A549 (cell line): Measurements from ENCODE around the gene DEXI. TPM values are rescaled to one million over a fixed set of nuclear protein-coding genes. Genes with fewer than 3 reads are reported as not detected.

Experiments used
- ATAC-seq, 2 experiments: fragments of 200-7000 bp in 1 of 2; fragments of >200 bp in 1 of 2; cut with Nextera tagmentation in 1 of 2; cut with Tn5 transposase in 1 of 2; 3 replicates each; pipeline versions ENCODE4 v1.8.0 to v1.9.1; 2018 to 2020; ENCODE audit warnings: mild to moderate bottlenecking in 1 of 2, moderate library complexity in 1 of 2
- CTCF ChIA-PET: fragments of 300-600 bp; sonication (Branson Sonifier 250); formaldehyde crosslinking; extraction: SDS; loops from one replicate; lab custom pipeline; 2021; ENCODE audit warnings: antibody characterized with exemption, inconsistent platforms; lab: Yijun Ruan, JAX
- POLR2A ChIA-PET: fragments of 350-600 bp; formaldehyde crosslinking; extraction: SDS; loops from one replicate; lab custom pipeline; 2021; ENCODE audit warnings: antibody characterized with exemption, inconsistent platforms; lab: Yijun Ruan, JAX
- DNase-seq, 2 experiments: peaks; one replicate each; pipeline versions ENCODE4 v3.0.0 to v3.0.0-alpha.2; 2011 to 2016; ENCODE audit warnings: low read depth in 1 of 2, low spot score in 1 of 2
- FAIRE-seq: peaks from 2 replicates; lab custom pipeline; 2011; peaks lifted over from hg19 to GRCh38; lab: Jason Lieb, UNC
- H3K27ac ChIP-seq, 2 experiments: fragments of >200 bp; sonication (Bioruptor Twin); formaldehyde crosslinking; 3 replicates each; pipeline ENCODE4 v1.5.1; 2016 to 2017
- H3K4me1 ChIP-seq: fragments of >200 bp; sonication (Bioruptor Twin); formaldehyde crosslinking; 3 replicates; pipeline ENCODE4 v1.6.1; 2016
- H3K4me2 ChIP-seq: fragments of >200 bp; sonication (Bioruptor Twin); formaldehyde crosslinking; 3 replicates; pipeline ENCODE4 v1.6.1; 2016
- H3K4me3 ChIP-seq: fragments of >200 bp; sonication (Bioruptor Twin); formaldehyde crosslinking; 3 replicates; pipeline ENCODE4 v1.5.1; 2016
- H3K9me3 ChIP-seq: fragments of >200 bp; sonication (Bioruptor Twin); formaldehyde crosslinking; 3 replicates; pipeline ENCODE4 v1.6.1; 2016
- BCL3 ChIP-seq: fragments of >200 bp; sonication (Bioruptor Twin); formaldehyde crosslinking; IDR thresholded peaks from 3 replicates; pipeline ENCODE4 v1.6.1; 2016
- CBX2 ChIP-seq: fragments of 200-600 bp; sonication (generic); IDR thresholded peaks from 2 replicates; pipeline ENCODE4 v1.6.1; 2016; ENCODE audit warnings: low read depth, mild to moderate bottlenecking, borderline replicate concordance
- CHD2 ChIP-seq: fragments of 150-350 bp; IDR thresholded peaks from 2 replicates; pipeline ENCODE4 v1.6.1; 2014; ENCODE audit warnings: low read length; ENCODE audit not compliant: partially characterized antibody
- ESRRA ChIP-seq: fragments of 150-350 bp; IDR thresholded peaks from 2 replicates; pipeline ENCODE4 v1.6.1; 2014; ENCODE audit warnings: mild to moderate bottlenecking, low read length, borderline replicate concordance
- FOSB ChIP-seq: fragments of 250-450 bp; sonication (Bioruptor Pico); IDR thresholded peaks from 2 replicates; pipeline ENCODE4 v1.5.0; 2020; ENCODE audit warnings: mild to moderate bottlenecking, moderate library complexity
- GATA3 ChIP-seq: IDR thresholded peaks from 2 replicates; pipeline ENCODE4 v1.6.1; 2012; ENCODE audit warnings: borderline replicate concordance
- JUN ChIP-seq, 2 experiments: fragments of >200 bp; sonication (Bioruptor Twin); formaldehyde crosslinking; IDR thresholded peaks; 2 replicates in 1 of 2; 3 replicates in 1 of 2; pipeline ENCODE4 v1.6.1; 2016 to 2017
- MAZ ChIP-seq: fragments of 150-350 bp; IDR thresholded peaks from 2 replicates; pipeline ENCODE4 v1.6.1; 2014; ENCODE audit warnings: antibody characterized with exemption, low read depth, low read length, borderline replicate concordance
- MYC ChIP-seq: IDR thresholded peaks from 2 replicates; pipeline ENCODE4 v1.6.1; 2012; ENCODE audit warnings: mild to moderate bottlenecking, inconsistent platforms, low read length, improper control_type of control experiment, borderline replicate concordance
- NFE2L2 ChIP-seq: fragments of 150-350 bp; conservative IDR thresholded peaks from 2 replicates; pipeline ENCODE4 v1.6.1; 2014; ENCODE audit warnings: low read length
- PHF8 ChIP-seq: fragments of 200-600 bp; sonication (generic); IDR thresholded peaks from 2 replicates; pipeline ENCODE4 v1.6.1; 2016; ENCODE audit warnings: low read depth, mild to moderate bottlenecking, antibody characterized with exemption, moderate library complexity, borderline replicate concordance
- POLR2A ChIP-seq: IDR thresholded peaks from 2 replicates; pipeline ENCODE4 v1.6.1; 2012; ENCODE audit warnings: mild to moderate bottlenecking, low read length
- POLR2AphosphoS2 ChIP-seq: conservative IDR thresholded peaks from 2 replicates; pipeline ENCODE4 v1.6.1; 2012; ENCODE audit warnings: low read length, improper control_type of control experiment, inconsistent platforms
- REST ChIP-seq: fragments of 200-600 bp; sonication (generic); IDR thresholded peaks from 2 replicates; pipeline ENCODE4 v1.6.1; 2016; ENCODE audit warnings: antibody characterized with exemption, mild to moderate bottlenecking, moderate library complexity
- SREBF2 ChIP-seq: fragments of 450-650 bp; IDR thresholded peaks from 2 replicates; pipeline ENCODE4 v1.6.1; 2014; ENCODE audit warnings: mild to moderate bottlenecking, moderate library complexity
- ZNF302 ChIP-seq: fragments of 250-450 bp; sonication (Bioruptor Pico); IDR thresholded peaks from 2 replicates; pipeline ENCODE4 v1.9.0; 2021; ENCODE audit warnings: inconsistent platforms, mild to moderate bottlenecking, moderate library complexity
- WGBS: methylation state at CpG from one replicate; pipeline ENCODE4 v1.1.6; 2017; ENCODE audit errors: missing lambda C conversion rate; 5-methylcytosine and 5-hydroxymethylcytosine counted together
- polyA minus RNA-seq: library from RNA; depleted of rRNA, polyadenylated mRNA; stranded (reverse); fragments of >200 nt; gene quantifications from 2 replicates; pipeline ENCODE4 v1.2.3, GENCODE V29; 2011; rRNA and poly(A)+ RNA removed
- polyA plus RNA-seq, 4 experiments: library from polyadenylated mRNA; depleted of rRNA in 3 of 4; stranded (reverse); fragments of >200 nt; fragmentation: RNase III in 1 of 4; extraction: RNeasy Plus Mini Kit Qiagen cat#74134 plus additional on column Dnase treatment in 1 of 4; gene quantifications; 2 replicates in 3 of 4; 3 replicates in 1 of 4; pipeline ENCODE4 v1.2.3, GENCODE V29; 2011 to 2017
- TF ChIP-seq, protein P1 (sequence below): IDR thresholded peaks from 2 replicates; pipeline ENCODE4 v1.6.1; 2012

Gene DEXI
- 22.0 and 27.1 TPM in 2 replicates for polyA plus RNA-seq (2011; rRNA removed)
- polyA plus RNA-seq (2012; cell fraction: cytosol; rRNA removed): 45.9 and 57.8 TPM in 2 replicates
- 45.3 and 46.2 TPM in 2 replicates for polyA plus RNA-seq (2012; cell fraction: nucleus; rRNA removed)
- 31.9 to 34.0 TPM (median 33.0 TPM) in 3 replicates for polyA plus RNA-seq (2017; fragmentation: RNase III; extraction: RNeasy Plus Mini Kit Qiagen cat#74134 plus additional on column Dnase treatment)
- 16.8 and 26.1 TPM in 2 replicates for polyA minus RNA-seq

GRCh38 chr16:10942352-10943063, at the start of gene DEXI:
TSS of gene DEXI (minus strand) at chr16:10942468. CDS start at chr16:10942005, 463 bp downstream.
- FAIRE-seq: no peak
- Histone ChIP-seq H3K4me2 (peak within 1 kb of the TSS; percentile 90), H3K27ac (peak within 1 kb of the TSS; percentile 66 to 91), H3K4me1 (peaks cover 32% of the 10 kb centered on the region), H3K4me3 (peak within 1 kb of the TSS; percentile 87), H3K9me3 (no peaks in the 10 kb centered on the region)
- CTCF ChIA-PET: interaction anchor here (0.6 to 2.7 kb wide), 4 partner anchors 11 to 80 kb away, joined by 3 to 10 read pairs (median 3); no protein-coding TSS in a partner anchor
- TF ChIP-seq CBX2 (no peak), JUN (IDR thresholded peaks at IDR 0.05) (peak in 1 of 2 experiments; percentile 64; a peak in 2 of 5 replicates), CHD2 (no peak), BCL3 (peak; percentile 50; the same call in 1 of the 3 replicates), REST (no peak), POLR2A (peak; percentile 68), PHF8 (0 out of 2 replicates have a peak, but pooled peaks have one; percentile 4)
- TF ChIP-seq, protein P1, sequence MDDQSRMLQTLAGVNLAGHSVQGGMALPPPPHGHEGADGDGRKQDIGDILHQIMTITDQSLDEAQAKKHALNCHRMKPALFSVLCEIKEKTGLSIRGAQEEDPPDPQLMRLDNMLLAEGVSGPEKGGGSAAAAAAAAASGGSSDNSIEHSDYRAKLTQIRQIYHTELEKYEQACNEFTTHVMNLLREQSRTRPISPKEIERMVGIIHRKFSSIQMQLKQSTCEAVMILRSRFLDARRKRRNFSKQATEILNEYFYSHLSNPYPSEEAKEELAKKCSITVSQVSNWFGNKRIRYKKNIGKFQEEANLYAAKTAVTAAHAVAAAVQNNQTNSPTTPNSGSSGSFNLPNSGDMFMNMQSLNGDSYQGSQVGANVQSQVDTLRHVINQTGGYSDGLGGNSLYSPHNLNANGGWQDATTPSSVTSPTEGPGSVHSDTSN: no peak
- DNase-seq: peak; percentile 87 to 98
- ATAC-seq: peak; percentile 77 to 88
- POLR2A ChIA-PET: interaction anchor here (1.0 to 1.8 kb wide), 4 partner anchors 10 to 314 kb away, joined by 3 to 9 read pairs (median 4); partner anchors contain the start of genes NUBP1 and SOCS1
- WGBS: 6% methylated on average over 24 of the region's 55 CpGs

- Histone ChIP-seq H3K4me2 (no peak overlapping the region), H3K27ac (no peak overlapping the region), H3K4me3 (no peak overlapping the region), H3K4me1 (peaks cover 21% of the 10 kb centered on the region), H3K9me3 (no peaks in the 10 kb centered on the region)
- ChIA-PET CTCF (interaction anchor here (1.2 to 2.3 kb wide), 3 partner anchors 26 to 268 kb away, joined by 3 to 13 read pairs (median 7); partner anchors contain the start of gene SOCS1), POLR2A (no interaction called here)
- DNase-seq: no peak
- no peak for TF ChIP-seq NFE2L2
- no peak for TF ChIP-seq ZNF302 (CRISPR knock-in tag)
- TF ChIP-seq ESRRA: no peak
- no peak for TF ChIP-seq GATA3
- no peak for TF ChIP-seq REST
- TF ChIP-seq MAZ: no peak
- TF ChIP-seq FOSB (CRISPR knock-in tag): no peak
- TF ChIP-seq MYC: no peak
- no peak for TF ChIP-seq POLR2AphosphoS2
- no peak for TF ChIP-seq SREBF2
- ATAC-seq: no peak
- whole genome bisulfite sequencing: 94% methylated on average over 5 of the region's 5 CpGs
- FAIRE-seq: no peak
These were observed 48.1 kb upstream of the DEXI start for GRCh38 chr16:10990378-10990777.
